HCT116 (cell line): Measurements from ENCODE around the gene GFOD1. TPM values are rescaled to one million over a fixed set of nuclear protein-coding genes. Genes with fewer than 3 reads are reported as not detected.

ENCODE experiments used
- ATAC-seq: fragments of 200-7000 bp; cut with Tn5 transposase; 2 replicates; pipeline ENCODE4 v1.9.1; 2020; ENCODE audit warnings: mild to moderate bottlenecking, moderate library complexity
- BruUV-seq: library from RNA; stranded (reverse); fragments of 400-500 nt; replicated peaks from 2 replicates; lab custom pipeline; 2021; lab: Mats Ljungman, UMichigan
- CTCF ChIA-PET: fragments of 300-600 bp; sonication (Branson Sonifier 250); formaldehyde crosslinking; loops from one replicate; lab custom pipeline; 2021; ENCODE audit warnings: antibody characterized with exemption; lab: Charles Lee
- POLR2A ChIA-PET: fragments of 300-600, 350-600 bp; sonication (Branson Sonifier 250); formaldehyde crosslinking; loops from one replicate; lab custom pipeline; 2021; ENCODE audit warnings: antibody characterized with exemption; lab: Charles Lee
- RAD21 ChIA-PET, 2 experiments: fragments of 300-600 bp; sonication (Branson Sonifier 250); formaldehyde crosslinking; loops; one replicate each; lab custom pipeline; 2023; ENCODE audit warnings: low total read pairs in 2 of 2; ENCODE audit not compliant: uncharacterized antibody in 2 of 2, unreplicated experiment in 2 of 2, low non-redundant PET in 1 of 2; lab: Charles Lee
- DNase-seq: peaks from one replicate; pipeline ENCODE4 v3.0.0-alpha.2; 2010; ENCODE audit warnings: low read depth, low spot score
- H2AFZ ChIP-seq: fragments of 200-600 bp; shearing (Covaris generic), sonication (generic); 2 replicates; pipeline ENCODE4 v1.6.1; 2017; ENCODE audit warnings: low read depth, mixed run types, mixed read lengths, antibody characterized with exemption, low read length; ENCODE audit not compliant: poor library complexity, severe bottlenecking
- H3K27ac ChIP-seq: 2 replicates; pipeline ENCODE4 v1.5.1; 2012; ENCODE audit warnings: low read depth, low read length
- H3K27me3 ChIP-seq: fragments of 200-600 bp; sonication (generic); 2 replicates; pipeline ENCODE4 v1.6.1; 2016; ENCODE audit warnings: mixed run types, low read length, mixed read lengths; ENCODE audit not compliant: insufficient read depth
- H3K36me3 ChIP-seq, 2 experiments: fragments of 200-500 bp in 1 of 2; fragments of 200-600 bp in 1 of 2; sonication (Bioruptor generic) in 1 of 2; sonication (generic) in 1 of 2; 2 replicates each; pipeline versions ENCODE4 v1.5.1 to v1.6.1; 2014 to 2016; ENCODE audit warnings: low read length in 2 of 2, inconsistent platforms in 1 of 2, mixed read lengths in 1 of 2, mixed run types in 1 of 2; ENCODE audit not compliant: insufficient read depth in 2 of 2, control insufficient read depth in 1 of 2
- H3K4me1 ChIP-seq, 2 experiments: fragments of 200-600 bp in 1 of 2; sonication (generic) in 1 of 2; 2 replicates each; pipeline versions ENCODE4 v1.5.1 to v1.6.1; 2012 to 2017; ENCODE audit warnings: low read length in 2 of 2, inconsistent platforms in 1 of 2, mild to moderate bottlenecking in 1 of 2, mixed read lengths in 1 of 2, mixed run types in 1 of 2, moderate library complexity in 1 of 2; ENCODE audit not compliant: insufficient read depth in 2 of 2, control insufficient read depth in 1 of 2
- H3K4me2 ChIP-seq: fragments of 200-600 bp; sonication (generic); 2 replicates; pipeline ENCODE4 v1.6.1; 2017; ENCODE audit warnings: mixed run types, low read length, mixed read lengths
- H3K4me3 ChIP-seq, 2 experiments: fragments of 200-600 bp in 1 of 2; sonication (generic) in 1 of 2; replicated peaks in 1 of 2; 2 replicates each; pipeline ENCODE4 v1.5.1; 2011 to 2016; ENCODE audit warnings: low read length in 2 of 2, control low read depth in 1 of 2, low read depth in 1 of 2, mild to moderate bottlenecking in 1 of 2, mixed read lengths in 1 of 2, mixed run types in 1 of 2
- H3K79me2 ChIP-seq: fragments of 200-600 bp; sonication (generic); 2 replicates; pipeline ENCODE4 v1.6.1; 2017; ENCODE audit warnings: mild to moderate bottlenecking, mixed run types, low read length, moderate library complexity, mixed read lengths; ENCODE audit not compliant: insufficient read depth
- H3K9ac ChIP-seq: fragments of 200-600 bp; sonication (generic); 2 replicates; pipeline ENCODE4 v1.6.1; 2016; ENCODE audit warnings: low read length, mixed read lengths
- H3K9me2 ChIP-seq: fragments of 200-600 bp; sonication (generic), shearing (Covaris generic); 2 replicates; pipeline ENCODE4 v1.6.1; 2017; ENCODE audit warnings: mixed run types, mild to moderate bottlenecking, moderate library complexity; ENCODE audit not compliant: insufficient read depth
- H3K9me3 ChIP-seq, 2 experiments: fragments of 200-500 bp in 1 of 2; fragments of 200-600 bp in 1 of 2; sonication (Bioruptor generic) in 1 of 2; sonication (generic) in 1 of 2; 2 replicates each; pipeline ENCODE4 v1.6.1; 2014 to 2017; ENCODE audit warnings: low read length in 2 of 2, mixed read lengths in 2 of 2, inconsistent platforms in 1 of 2, low read depth in 1 of 2, mild to moderate bottlenecking in 1 of 2, mixed run types in 1 of 2, moderate library complexity in 1 of 2; ENCODE audit not compliant: control insufficient read depth in 1 of 2, insufficient read depth in 1 of 2
- H4K20me1 ChIP-seq: fragments of 200-600 bp; sonication (generic), shearing (Covaris generic); 2 replicates; pipeline ENCODE4 v1.6.1; 2017; ENCODE audit warnings: mixed run types, mild to moderate bottlenecking, moderate library complexity; ENCODE audit not compliant: insufficient read depth
- CBX3 ChIP-seq: IDR thresholded peaks from 2 replicates; pipeline ENCODE4 v1.6.1; 2012; ENCODE audit warnings: low read depth
- EZH2phosphoT487 ChIP-seq: fragments of 200-600 bp; IDR thresholded peaks from 2 replicates; pipeline ENCODE4 v1.6.1; 2018; ENCODE audit warnings: antibody characterized with exemption, borderline replicate concordance
- JUND ChIP-seq: IDR thresholded peaks from 2 replicates; pipeline ENCODE4 v1.6.1; 2012
- POLR2AphosphoS5 ChIP-seq: IDR thresholded peaks from 2 replicates; pipeline ENCODE4 v1.6.1; 2011; ENCODE audit warnings: mild to moderate bottlenecking, low read depth, low read length, moderate library complexity
- RAD21 ChIP-seq: IDR thresholded peaks from 2 replicates; pipeline ENCODE4 v1.6.1; 2012; ENCODE audit warnings: low read depth, mild to moderate bottlenecking
- SRF ChIP-seq: IDR thresholded peaks from 2 replicates; pipeline ENCODE4 v1.6.1; 2012; ENCODE audit warnings: low read depth
- YY1 ChIP-seq: IDR thresholded peaks from 2 replicates; pipeline ENCODE4 v1.6.1; 2011; ENCODE audit warnings: low read length, low read depth, moderate library complexity, mild to moderate bottlenecking; ENCODE audit not compliant: insufficient replicate concordance; ENCODE audit errors: extremely low read depth
- ZFX ChIP-seq: fragments of 450-650 bp; IDR thresholded peaks from 2 replicates; pipeline ENCODE4 v1.6.1; 2017
- ZNF274 ChIP-seq: fragments of 200-500 bp; sonication (Bioruptor generic); IDR thresholded peaks from 2 replicates; pipeline ENCODE4 v1.6.1; 2014; ENCODE audit warnings: mild to moderate bottlenecking, low read depth, low read length, inconsistent platforms
- intact Hi-C: fragments of 100-400 bp; cut with micrococcal nuclease; formaldehyde crosslinking; loops from 2 replicates; pipeline ENCODE4 v1.10.0; 2022
- total RNA-seq: library from RNA; stranded (reverse); gene quantifications from one replicate; pipeline ENCODE4 v1.2.1, GENCODE V29; 2021; ENCODE audit not compliant: unreplicated experiment
- TF ChIP-seq, protein P1 (sequence below), 3 experiments: fragments of 200-600 bp in 1 of 3; sonication (generic) in 1 of 3; IDR thresholded peaks in 2 of 3; conservative IDR thresholded peaks in 1 of 3; 2 replicates each; pipeline ENCODE4 v1.5.1; 2012 to 2017; ENCODE audit warnings: low read depth in 2 of 3, low read length in 2 of 3, antibody characterized with exemption in 1 of 3, borderline replicate concordance in 1 of 3, control low read depth in 1 of 3, mild to moderate bottlenecking in 1 of 3, mixed read lengths in 1 of 3, mixed run types in 1 of 3, moderate library complexity in 1 of 3; ENCODE audit not compliant: insufficient read depth in 1 of 3

The GFOD1 gene
- total RNA-seq, 1 experiment from 2014 or later = 3.8 TPM

DNA sequence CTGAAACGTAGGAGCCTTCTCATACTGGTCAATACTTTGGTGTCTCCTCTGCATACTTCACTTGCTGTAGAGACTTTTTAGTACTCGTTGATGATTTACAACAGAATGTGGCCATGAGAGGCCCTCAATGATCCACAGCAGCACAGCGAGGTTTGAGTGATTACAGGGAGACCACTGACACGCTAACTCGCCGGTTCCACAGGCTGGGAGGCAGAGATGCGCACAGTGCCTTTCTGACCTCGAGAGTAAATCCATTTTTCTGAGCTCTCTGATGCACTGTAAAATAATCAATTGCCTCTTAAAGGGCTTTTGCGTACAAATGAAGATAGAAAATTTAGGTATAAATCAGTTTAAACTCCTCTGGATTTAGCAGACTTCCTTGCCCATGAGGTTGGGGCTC, 102.9 kb downstream of the GFOD1 start:
- Histone ChIP-seq H2AFZ (no peak overlapping the region), H3K36me3 (no peaks in the 10 kb centered on the region), H3K9me2 (no peaks in the 10 kb centered on the region), H3K27ac (no peak overlapping the region), H3K9ac (no peak overlapping the region), H3K27me3 (no peaks in the 10 kb centered on the region), H3K9me3 (no peaks in the 10 kb centered on the region), H3K4me1 (no peaks in the 10 kb centered on the region), H4K20me1 (no peaks in the 10 kb centered on the region), H3K4me3 (no peak overlapping the region), H3K4me2 (no peak overlapping the region), H3K79me2 (no peaks in the 10 kb centered on the region)
- TF ChIP-seq JUND (no peak), ZNF274 (no peak), ZFX (no peak), YY1 (no peak), RAD21 (no peak), POLR2AphosphoS5 (no peak), SRF (no peak), EZH2phosphoT487 (no peak), CBX3 (no peak)
- TF ChIP-seq, protein P1, sequence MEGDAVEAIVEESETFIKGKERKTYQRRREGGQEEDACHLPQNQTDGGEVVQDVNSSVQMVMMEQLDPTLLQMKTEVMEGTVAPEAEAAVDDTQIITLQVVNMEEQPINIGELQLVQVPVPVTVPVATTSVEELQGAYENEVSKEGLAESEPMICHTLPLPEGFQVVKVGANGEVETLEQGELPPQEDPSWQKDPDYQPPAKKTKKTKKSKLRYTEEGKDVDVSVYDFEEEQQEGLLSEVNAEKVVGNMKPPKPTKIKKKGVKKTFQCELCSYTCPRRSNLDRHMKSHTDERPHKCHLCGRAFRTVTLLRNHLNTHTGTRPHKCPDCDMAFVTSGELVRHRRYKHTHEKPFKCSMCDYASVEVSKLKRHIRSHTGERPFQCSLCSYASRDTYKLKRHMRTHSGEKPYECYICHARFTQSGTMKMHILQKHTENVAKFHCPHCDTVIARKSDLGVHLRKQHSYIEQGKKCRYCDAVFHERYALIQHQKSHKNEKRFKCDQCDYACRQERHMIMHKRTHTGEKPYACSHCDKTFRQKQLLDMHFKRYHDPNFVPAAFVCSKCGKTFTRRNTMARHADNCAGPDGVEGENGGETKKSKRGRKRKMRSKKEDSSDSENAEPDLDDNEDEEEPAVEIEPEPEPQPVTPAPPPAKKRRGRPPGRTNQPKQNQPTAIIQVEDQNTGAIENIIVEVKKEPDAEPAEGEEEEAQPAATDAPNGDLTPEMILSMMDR (IDR thresholded peaks at IDR 0.05 in 2 of 3, conservative IDR thresholded peaks at IDR 0.05 in 1 of 3; ENCODE audit: borderline replicate concordance in 1 of 3, insufficient read depth in 1 of 3, low read depth in 2 of 3, low read length in 2 of 3) = no peak
- POLR2A ChIA-PET = no interaction called here
- no TSS peak for BruUV-seq
- RAD21 ChIA-PET = no interaction called here
- intact Hi-C loops = no loop called here
- CTCF ChIA-PET = interaction anchor here (1.4 kb wide), 1 partner anchor 190 kb away, joined by 3 read pairs; the partner anchor contains the start of gene SIRT5
- ATAC-seq (no peak), DNase-seq (no peak)
